Measurements from ENCODE around the gene PDLIM4. TPM values are rescaled to one million over a fixed set of nuclear protein-coding genes. Genes with fewer than 3 reads are reported as not detected.

Gene PDLIM4
- not detected for total RNA-seq

- DNase-seq: no peak
These were observed at the start of gene PDLIM4 for GRCh38 chr5:132257131-132258101. Gene PDLIM4 (plus strand): TSS chr5:132257696. CDS start chr5:132257735, 39 bp downstream.

- no peak for DNase-seq
These were observed 49.7 kb upstream of the PDLIM4 start for GRCh38 chr5:132207778-132208177.

GRCh38 chr5:132209131-132209530, 48.4 kb upstream of the PDLIM4 start:
- no peak for DNase-seq

GRCh38 chr5:132209901-132210545, 47.5 kb upstream of the PDLIM4 start:
- DNase-seq: no peak

- DNase-seq: no peak
These were observed 46.6 kb upstream of the PDLIM4 start for GRCh38 chr5:132210944-132211343.

GRCh38 chr5:132211787-132212186, 45.7 kb upstream of the PDLIM4 start:
- no peak for DNase-seq

GRCh38 chr5:132213666-132214065, 43.8 kb upstream of the PDLIM4 start:
- DNase-seq: no peak

GRCh38 chr5:132214491-132214890, 43.0 kb upstream of the PDLIM4 start:
- no peak for DNase-seq

GRCh38 chr5:132215329-132215728, 42.2 kb upstream of the PDLIM4 start:
- no peak for DNase-seq

GRCh38 chr5:132218321-132218720, 39.2 kb upstream of the PDLIM4 start:
- DNase-seq: no peak

- no peak for DNase-seq
These were observed 38.1 kb upstream of the PDLIM4 start for GRCh38 chr5:132219289-132219970.

- DNase-seq: no peak
These were observed 37.5 kb upstream of the PDLIM4 start for GRCh38 chr5:132219981-132220380.

GRCh38 chr5:132220491-132220890, 37.0 kb upstream of the PDLIM4 start:
- DNase-seq: no peak

GRCh38 chr5:132221781-132222648, 35.5 kb upstream of the PDLIM4 start:
- DNase-seq: no peak

- no peak for DNase-seq
These were observed 34.9 kb upstream of the PDLIM4 start for GRCh38 chr5:132222649-132223038.

- DNase-seq: no peak
These were observed 33.6 kb upstream of the PDLIM4 start for GRCh38 chr5:132223861-132224260.

- no peak for DNase-seq
These were observed 32.8 kb upstream of the PDLIM4 start for GRCh38 chr5:132224716-132225115.

GRCh38 chr5:132225165-132226032, 32.1 kb upstream of the PDLIM4 start:
- no peak for DNase-seq

- DNase-seq: no peak
These were observed 30.8 kb upstream of the PDLIM4 start for GRCh38 chr5:132226516-132227234.

- no peak for DNase-seq
These were observed 30.3 kb upstream of the PDLIM4 start for GRCh38 chr5:132227235-132227484.

Measured in effector CD4-positive, alpha-beta T cell (primary cell).